ENCODE data around the gene GET3. TPM values are rescaled to one million over a fixed set of nuclear protein-coding genes. Genes with fewer than 3 reads are reported as not detected.
A peak's percentile ranks its signal among the peaks of the same experiment; 100 is the strongest.

The GET3 gene
- total and polyA plus RNA-seq, 2 of the 13 experiments (the other 11 are each of a cell fraction or from before 2014, with no cell fraction given): 57.7 to 59.4 TPM

GRCh38 chr19:12766051-12766521, 28.8 kb downstream of the GET3 start (continued):
- no peak for TF ChIP-seq KIAA2018 (CRISPR knock-in tag; IDR thresholded peaks at IDR 0.05; ENCODE audit: borderline replicate concordance)
- 0 out of 2 replicates have a peak, but pooled peaks have one; percentile 63 for TF ChIP-seq CBX5 (CRISPR knock-in tag; IDR thresholded peaks at IDR 0.05; ENCODE audit: borderline replicate concordance)
- TF ChIP-seq SIN3B (IDR thresholded peaks at IDR 0.05; ENCODE audit: low read length): no peak
- TF ChIP-seq FOXK1 (CRISPR knock-in tag; IDR thresholded peaks at IDR 0.05; ENCODE audit: borderline replicate concordance, low read depth): no peak
- peak; percentile 49; the same call in 1 of the 2 replicates for TF ChIP-seq ZNF317 (CRISPR knock-in tag; IDR thresholded peaks at IDR 0.05)
- no peak for TF ChIP-seq NR3C1 (CRISPR knock-in tag; IDR thresholded peaks at IDR 0.05)
- peak; percentile 20; the same call in 1 of the 3 replicates for TF ChIP-seq MXI1 (IDR thresholded peaks at IDR 0.05; ENCODE audit: borderline replicate concordance, low read depth, low read length)
- TF ChIP-seq FIP1L1 (IDR thresholded peaks at IDR 0.05; ENCODE audit: borderline replicate concordance, insufficient read depth, low read depth, low read length): no peak
- 0 out of 2 replicates have a peak, but pooled peaks have one; percentile 39 for TF ChIP-seq MLX (CRISPR knock-in tag; IDR thresholded peaks at IDR 0.05)
- TF ChIP-seq PHF8 (CRISPR knock-in tag; IDR thresholded peaks at IDR 0.05): peak; percentile 66
- TF ChIP-seq SIX1 (CRISPR knock-in tag; IDR thresholded peaks at IDR 0.05; ENCODE audit: borderline replicate concordance): no peak
- no peak for TF ChIP-seq SKI (IDR thresholded peaks at IDR 0.05; ENCODE audit: partially characterized antibody)
- TF ChIP-seq EZH2 (conservative IDR thresholded peaks at IDR 0.05; ENCODE audit: low read depth, low read length): no peak
- TF ChIP-seq HNF4G (IDR thresholded peaks at IDR 0.05; ENCODE audit: borderline replicate concordance, low read depth, low read length): no peak
- 0 out of 2 replicates have a peak, but pooled peaks have one; percentile 72 for TF ChIP-seq HNF4G (CRISPR knock-in tag; IDR thresholded peaks at IDR 0.05; ENCODE audit: borderline replicate concordance, low read depth)
- TF ChIP-seq SNAI1 (CRISPR knock-in tag; IDR thresholded peaks at IDR 0.05; ENCODE audit: borderline replicate concordance): peak; percentile 57; the same call in 1 of the 2 replicates
- 0 out of 2 replicates have a peak, but pooled peaks have one; percentile 40 for TF ChIP-seq FOSL2 (CRISPR knock-in tag; IDR thresholded peaks at IDR 0.05)
- no peak for TF ChIP-seq ARID3A (IDR thresholded peaks at IDR 0.05; ENCODE audit: low read depth, low read length)
- peak; percentile 88 for TF ChIP-seq RBM39 (IDR thresholded peaks at IDR 0.05; ENCODE audit: low read depth, low read length, poor library complexity, severe bottlenecking)

Measured in HepG2 (cell line).